Epithelial cell of proximal tubule (primary cell): Measurements from ENCODE around the gene CCNB2. TPM values are rescaled to one million over a fixed set of nuclear protein-coding genes. Genes with fewer than 3 reads are reported as not detected.
A peak's percentile ranks its signal among the peaks of the same experiment; 100 is the strongest.

Source experiments
- DNase-seq: peaks from one replicate; pipeline ENCODE4 v3.0.0-alpha.2; 2011; ENCODE audit warnings: low read depth
- H3K4me3 ChIP-seq: 2 replicates; pipeline ENCODE4 v1.5.1; 2011; ENCODE audit warnings: low read depth, mild to moderate bottlenecking, low read length
- total RNA-seq: library from RNA; depleted of rRNA; stranded (reverse); fragments of >200 nt; gene quantifications from 2 replicates; pipeline ENCODE4 v1.2.3, GENCODE V29; 2015
- TF ChIP-seq, protein P1 (sequence below): conservative IDR thresholded peaks from 2 replicates; pipeline ENCODE4 v1.5.1; 2012; ENCODE audit warnings: low read depth, mild to moderate bottlenecking, low read length

CCNB2 gene
- total RNA-seq, 1 donor from 2014 or later: 108 TPM

DNA sequence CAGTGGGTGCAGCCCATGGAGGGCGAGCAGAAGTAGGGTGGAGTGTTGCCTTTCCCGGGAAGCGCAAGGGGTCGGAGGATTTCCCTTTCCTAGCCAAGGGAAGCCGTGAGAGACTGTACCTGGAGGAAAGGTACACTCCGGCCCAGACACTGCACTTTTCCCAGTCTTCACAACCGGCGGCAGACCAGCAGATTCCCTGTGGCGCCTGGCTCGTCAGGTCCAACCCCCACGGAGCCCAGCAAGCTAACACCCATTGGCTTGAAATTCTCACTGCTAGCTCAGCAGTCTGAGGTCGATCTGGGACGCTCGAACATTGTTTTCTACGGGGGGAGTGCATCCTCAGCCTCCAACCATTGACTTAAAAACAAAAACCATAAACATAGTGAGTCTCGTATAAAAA lies 26.5 kb downstream of the CCNB2 start:
- no peak overlapping the region for H3K4me3 ChIP-seq
- DNase-seq: no peak
- TF ChIP-seq, protein P1, sequence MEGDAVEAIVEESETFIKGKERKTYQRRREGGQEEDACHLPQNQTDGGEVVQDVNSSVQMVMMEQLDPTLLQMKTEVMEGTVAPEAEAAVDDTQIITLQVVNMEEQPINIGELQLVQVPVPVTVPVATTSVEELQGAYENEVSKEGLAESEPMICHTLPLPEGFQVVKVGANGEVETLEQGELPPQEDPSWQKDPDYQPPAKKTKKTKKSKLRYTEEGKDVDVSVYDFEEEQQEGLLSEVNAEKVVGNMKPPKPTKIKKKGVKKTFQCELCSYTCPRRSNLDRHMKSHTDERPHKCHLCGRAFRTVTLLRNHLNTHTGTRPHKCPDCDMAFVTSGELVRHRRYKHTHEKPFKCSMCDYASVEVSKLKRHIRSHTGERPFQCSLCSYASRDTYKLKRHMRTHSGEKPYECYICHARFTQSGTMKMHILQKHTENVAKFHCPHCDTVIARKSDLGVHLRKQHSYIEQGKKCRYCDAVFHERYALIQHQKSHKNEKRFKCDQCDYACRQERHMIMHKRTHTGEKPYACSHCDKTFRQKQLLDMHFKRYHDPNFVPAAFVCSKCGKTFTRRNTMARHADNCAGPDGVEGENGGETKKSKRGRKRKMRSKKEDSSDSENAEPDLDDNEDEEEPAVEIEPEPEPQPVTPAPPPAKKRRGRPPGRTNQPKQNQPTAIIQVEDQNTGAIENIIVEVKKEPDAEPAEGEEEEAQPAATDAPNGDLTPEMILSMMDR: no peak

DNA sequence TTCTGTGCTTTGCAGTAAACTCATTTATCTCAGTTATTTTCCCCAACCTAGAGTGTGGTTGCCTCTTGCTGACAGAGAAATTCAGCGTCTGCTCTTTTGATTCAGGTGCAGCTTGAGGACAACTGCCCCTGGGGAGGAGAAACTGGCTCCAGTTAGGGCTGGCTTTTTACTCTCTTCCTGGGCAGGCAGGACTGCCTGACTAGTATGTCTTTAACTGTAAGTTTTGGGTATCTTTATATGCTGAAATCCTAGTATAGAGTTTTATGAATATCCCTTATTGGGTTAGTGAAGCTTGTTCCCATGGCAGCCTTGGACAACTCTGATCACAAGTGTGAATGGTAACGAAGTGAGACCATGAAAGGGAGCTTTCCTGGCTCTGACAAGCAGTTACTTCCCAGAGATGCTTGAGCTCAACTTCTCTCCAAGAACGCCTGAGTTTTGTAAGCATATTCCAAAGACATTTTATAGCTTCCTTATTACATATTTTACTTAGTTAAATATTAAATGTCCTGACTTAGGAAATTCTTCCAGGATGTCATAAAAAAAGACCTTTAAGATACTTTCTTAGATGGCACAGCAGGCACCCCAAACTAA lies 27.1 kb downstream of the CCNB2 start:
- H3K4me3 ChIP-seq: no peak overlapping the region
- DNase-seq: no peak
- TF ChIP-seq, protein P1: no peak

DNA sequence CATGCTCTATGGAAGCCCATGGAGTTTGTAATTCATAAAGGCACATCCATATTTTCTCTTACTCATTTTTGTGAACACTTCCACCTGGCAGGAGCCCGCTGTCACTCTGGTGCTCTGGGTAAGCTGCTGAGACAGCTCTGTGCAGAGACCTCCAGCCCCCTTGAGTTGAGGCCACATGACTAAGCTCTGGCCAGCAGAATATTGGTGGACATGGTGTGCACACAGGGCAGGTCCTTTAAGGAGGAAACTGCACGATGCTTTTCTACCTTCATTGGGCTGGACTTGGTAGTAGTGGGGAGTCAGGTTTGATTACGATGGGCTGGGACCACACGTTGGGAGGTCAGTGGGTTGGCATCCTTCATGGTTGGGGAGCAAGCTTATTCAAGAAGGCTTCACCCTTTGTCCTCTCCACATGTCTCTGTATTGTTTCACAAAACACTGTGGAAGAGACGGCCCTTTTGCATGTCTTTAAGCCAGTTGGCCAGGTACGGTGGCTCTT lies 29.0 kb downstream of the CCNB2 start:
- TF ChIP-seq, protein P1: no peak
- H3K4me3 ChIP-seq: no peak overlapping the region
- no peak for DNase-seq

DNA sequence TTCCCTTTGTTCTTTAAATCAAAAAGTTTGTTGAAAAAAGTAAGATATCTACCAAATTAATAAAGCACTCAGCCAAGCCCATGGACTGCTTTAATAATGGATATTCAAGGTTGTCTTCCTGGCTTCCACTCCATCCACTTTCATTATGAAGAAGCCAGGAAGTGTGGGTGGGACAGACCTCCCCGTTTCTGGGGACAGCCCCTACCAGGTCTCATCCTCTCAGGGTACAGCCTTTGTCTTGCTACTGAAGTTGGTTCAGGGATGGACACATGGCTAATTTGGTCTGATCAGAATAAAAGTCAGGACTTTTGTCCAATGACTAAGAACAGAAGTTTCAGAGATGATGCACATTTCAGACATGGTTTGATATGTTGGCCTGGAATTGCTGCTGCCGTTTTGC lies 32.6 kb downstream of the CCNB2 start:
- no peak overlapping the region for H3K4me3 ChIP-seq
- TF ChIP-seq, protein P1: no peak
- no peak for DNase-seq

DNA sequence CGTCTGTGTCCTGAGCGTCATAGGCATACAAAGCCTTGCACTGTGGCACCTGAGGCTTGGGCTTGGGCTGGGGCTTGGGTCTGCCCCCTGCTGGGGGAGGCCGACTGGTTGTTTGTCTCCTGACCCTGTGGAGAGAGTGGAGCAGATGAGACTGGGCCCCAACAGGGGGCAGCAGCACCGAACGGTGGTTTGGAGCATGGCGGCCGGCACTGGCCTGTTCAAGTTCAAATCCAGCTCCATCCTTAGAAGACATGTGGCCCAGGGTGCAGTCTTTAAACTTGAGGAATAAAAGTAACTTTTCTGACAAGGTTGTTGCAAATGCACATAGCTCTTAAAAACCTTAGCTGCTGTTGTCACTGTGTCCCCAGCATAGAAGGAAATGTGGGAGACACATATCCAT lies 33.3 kb downstream of the CCNB2 start:
- DNase-seq: no peak
- no peak overlapping the region for H3K4me3 ChIP-seq
- TF ChIP-seq, protein P1: peak; percentile 91

DNA sequence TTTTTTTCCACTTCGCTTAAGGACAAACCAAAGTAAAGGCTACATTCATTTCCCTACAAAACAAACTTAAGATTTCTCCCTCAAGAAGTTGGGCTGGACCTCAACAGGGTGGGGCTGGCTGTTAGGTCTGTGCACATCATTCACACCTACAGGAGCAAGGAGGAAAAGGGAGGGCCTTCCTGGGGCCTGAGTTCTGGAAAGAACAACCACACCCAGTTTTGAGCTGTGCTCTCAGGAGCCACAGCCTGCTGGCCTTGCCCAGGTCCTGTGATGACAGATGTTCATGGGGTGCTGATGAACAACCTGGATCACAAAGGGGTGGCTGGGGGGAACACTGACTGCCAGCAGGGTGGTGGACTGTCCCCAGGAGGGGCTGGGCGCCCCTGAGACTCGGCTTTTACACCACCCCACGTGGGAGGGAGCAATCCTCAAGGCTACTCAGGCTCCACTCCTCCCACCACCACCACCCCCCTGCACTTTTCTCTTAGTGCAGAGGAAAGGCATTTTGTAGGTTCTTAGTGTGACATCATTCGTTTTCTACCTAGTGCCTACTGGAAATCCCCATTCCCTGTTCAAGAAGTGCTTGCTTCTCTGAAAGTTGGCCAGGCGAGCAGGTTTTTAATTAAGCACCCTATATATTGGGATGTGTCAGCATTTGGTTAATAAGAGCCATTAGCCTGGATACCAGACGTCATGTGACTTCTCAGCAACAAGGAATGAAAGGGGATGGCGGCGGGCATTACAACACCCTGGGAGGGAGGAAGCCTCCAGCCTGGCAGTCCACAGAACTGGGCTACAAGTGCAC lies 35.7 kb downstream of the CCNB2 start:
- no peak for DNase-seq
- H3K4me3 ChIP-seq: no peak overlapping the region
- TF ChIP-seq, protein P1: no peak

DNA sequence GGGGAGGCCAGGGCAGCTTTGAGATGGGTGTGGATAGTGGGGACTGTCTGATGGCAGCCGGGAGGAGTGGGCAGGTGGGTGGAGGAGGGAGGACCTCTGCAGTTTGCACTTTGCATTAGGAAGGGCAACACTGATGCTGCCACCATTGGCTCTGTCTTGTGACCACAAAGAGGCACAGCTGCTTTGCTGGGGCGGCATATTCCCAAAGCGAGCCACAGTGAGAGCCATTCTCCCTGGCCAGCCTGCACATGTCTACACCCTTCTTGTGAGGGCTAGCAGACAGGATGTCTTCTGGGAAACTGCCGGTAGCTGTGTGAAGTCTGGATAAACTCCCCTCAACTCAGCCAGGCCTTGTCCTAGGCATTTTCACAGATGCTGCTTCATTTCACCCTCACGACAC lies 38.3 kb downstream of the CCNB2 start:
- TF ChIP-seq, protein P1: no peak
- no peak overlapping the region for H3K4me3 ChIP-seq
- DNase-seq: no peak
